HCT116 (cell line): Measurements from ENCODE around the gene HEXIM1. TPM values are rescaled to one million over a fixed set of nuclear protein-coding genes. Genes with fewer than 3 reads are reported as not detected.

Source experiments
- ATAC-seq: fragments of 200-7000 bp; cut with Tn5 transposase; 2 replicates; pipeline ENCODE4 v1.9.1; 2020; ENCODE audit warnings: mild to moderate bottlenecking, moderate library complexity
- BruUV-seq: library from RNA; stranded (reverse); fragments of 400-500 nt; replicated peaks from 2 replicates; lab custom pipeline; 2021; lab: Mats Ljungman, UMichigan
- CTCF ChIA-PET: fragments of 300-600 bp; sonication (Branson Sonifier 250); formaldehyde crosslinking; loops from one replicate; lab custom pipeline; 2021; ENCODE audit warnings: antibody characterized with exemption; lab: Charles Lee
- POLR2A ChIA-PET: fragments of 300-600, 350-600 bp; sonication (Branson Sonifier 250); formaldehyde crosslinking; loops from one replicate; lab custom pipeline; 2021; ENCODE audit warnings: antibody characterized with exemption; lab: Charles Lee
- RAD21 ChIA-PET, 2 experiments: fragments of 300-600 bp; sonication (Branson Sonifier 250); formaldehyde crosslinking; loops; one replicate each; lab custom pipeline; 2023; ENCODE audit warnings: low total read pairs in 2 of 2; ENCODE audit not compliant: uncharacterized antibody in 2 of 2, unreplicated experiment in 2 of 2, low non-redundant PET in 1 of 2; lab: Charles Lee
- DNase-seq: peaks from one replicate; pipeline ENCODE4 v3.0.0-alpha.2; 2010; ENCODE audit warnings: low read depth, low spot score
- H2AFZ ChIP-seq: fragments of 200-600 bp; shearing (Covaris generic), sonication (generic); 2 replicates; pipeline ENCODE4 v1.6.1; 2017; ENCODE audit warnings: low read depth, mixed run types, mixed read lengths, antibody characterized with exemption, low read length; ENCODE audit not compliant: poor library complexity, severe bottlenecking
- H3K27ac ChIP-seq: 2 replicates; pipeline ENCODE4 v1.5.1; 2012; ENCODE audit warnings: low read depth, low read length
- H3K27me3 ChIP-seq: fragments of 200-600 bp; sonication (generic); 2 replicates; pipeline ENCODE4 v1.6.1; 2016; ENCODE audit warnings: mixed run types, low read length, mixed read lengths; ENCODE audit not compliant: insufficient read depth
- H3K36me3 ChIP-seq, 2 experiments: fragments of 200-500 bp in 1 of 2; fragments of 200-600 bp in 1 of 2; sonication (Bioruptor generic) in 1 of 2; sonication (generic) in 1 of 2; 2 replicates each; pipeline versions ENCODE4 v1.5.1 to v1.6.1; 2014 to 2016; ENCODE audit warnings: low read length in 2 of 2, inconsistent platforms in 1 of 2, mixed read lengths in 1 of 2, mixed run types in 1 of 2; ENCODE audit not compliant: insufficient read depth in 2 of 2, control insufficient read depth in 1 of 2
- H3K4me1 ChIP-seq, 2 experiments: fragments of 200-600 bp in 1 of 2; sonication (generic) in 1 of 2; 2 replicates each; pipeline versions ENCODE4 v1.5.1 to v1.6.1; 2012 to 2017; ENCODE audit warnings: low read length in 2 of 2, inconsistent platforms in 1 of 2, mild to moderate bottlenecking in 1 of 2, mixed read lengths in 1 of 2, mixed run types in 1 of 2, moderate library complexity in 1 of 2; ENCODE audit not compliant: insufficient read depth in 2 of 2, control insufficient read depth in 1 of 2
- H3K4me2 ChIP-seq: fragments of 200-600 bp; sonication (generic); 2 replicates; pipeline ENCODE4 v1.6.1; 2017; ENCODE audit warnings: mixed run types, low read length, mixed read lengths
- H3K4me3 ChIP-seq, 2 experiments: fragments of 200-600 bp in 1 of 2; sonication (generic) in 1 of 2; replicated peaks in 1 of 2; 2 replicates each; pipeline ENCODE4 v1.5.1; 2011 to 2016; ENCODE audit warnings: low read length in 2 of 2, control low read depth in 1 of 2, low read depth in 1 of 2, mild to moderate bottlenecking in 1 of 2, mixed read lengths in 1 of 2, mixed run types in 1 of 2
- H3K79me2 ChIP-seq: fragments of 200-600 bp; sonication (generic); 2 replicates; pipeline ENCODE4 v1.6.1; 2017; ENCODE audit warnings: mild to moderate bottlenecking, mixed run types, low read length, moderate library complexity, mixed read lengths; ENCODE audit not compliant: insufficient read depth
- H3K9ac ChIP-seq: fragments of 200-600 bp; sonication (generic); 2 replicates; pipeline ENCODE4 v1.6.1; 2016; ENCODE audit warnings: low read length, mixed read lengths
- H3K9me2 ChIP-seq: fragments of 200-600 bp; sonication (generic), shearing (Covaris generic); 2 replicates; pipeline ENCODE4 v1.6.1; 2017; ENCODE audit warnings: mixed run types, mild to moderate bottlenecking, moderate library complexity; ENCODE audit not compliant: insufficient read depth
- H3K9me3 ChIP-seq, 2 experiments: fragments of 200-500 bp in 1 of 2; fragments of 200-600 bp in 1 of 2; sonication (Bioruptor generic) in 1 of 2; sonication (generic) in 1 of 2; 2 replicates each; pipeline ENCODE4 v1.6.1; 2014 to 2017; ENCODE audit warnings: low read length in 2 of 2, mixed read lengths in 2 of 2, inconsistent platforms in 1 of 2, low read depth in 1 of 2, mild to moderate bottlenecking in 1 of 2, mixed run types in 1 of 2, moderate library complexity in 1 of 2; ENCODE audit not compliant: control insufficient read depth in 1 of 2, insufficient read depth in 1 of 2
- H4K20me1 ChIP-seq: fragments of 200-600 bp; sonication (generic), shearing (Covaris generic); 2 replicates; pipeline ENCODE4 v1.6.1; 2017; ENCODE audit warnings: mixed run types, mild to moderate bottlenecking, moderate library complexity; ENCODE audit not compliant: insufficient read depth
- EZH2 ChIP-seq: fragments of 200-600 bp; sonication (generic); IDR thresholded peaks from 2 replicates; pipeline ENCODE4 v1.6.1; 2017; ENCODE audit warnings: antibody characterized with exemption, mixed run types
- EZH2phosphoT487 ChIP-seq: fragments of 200-600 bp; IDR thresholded peaks from 2 replicates; pipeline ENCODE4 v1.6.1; 2018; ENCODE audit warnings: antibody characterized with exemption, borderline replicate concordance
- POLR2A ChIP-seq: IDR thresholded peaks from 2 replicates; pipeline ENCODE4 v1.7.0; 2011; ENCODE audit warnings: borderline replicate concordance; ENCODE audit not compliant: insufficient read depth, insufficient read length; ENCODE audit errors: extremely low read depth
- RAD21 ChIP-seq: IDR thresholded peaks from 2 replicates; pipeline ENCODE4 v1.6.1; 2012; ENCODE audit warnings: low read depth, mild to moderate bottlenecking
- YY1 ChIP-seq: IDR thresholded peaks from 2 replicates; pipeline ENCODE4 v1.6.1; 2011; ENCODE audit warnings: low read length, low read depth, moderate library complexity, mild to moderate bottlenecking; ENCODE audit not compliant: insufficient replicate concordance; ENCODE audit errors: extremely low read depth
- ZNF274 ChIP-seq: fragments of 200-500 bp; sonication (Bioruptor generic); IDR thresholded peaks from 2 replicates; pipeline ENCODE4 v1.6.1; 2014; ENCODE audit warnings: mild to moderate bottlenecking, low read depth, low read length, inconsistent platforms
- intact Hi-C: fragments of 100-400 bp; cut with micrococcal nuclease; formaldehyde crosslinking; loops from 2 replicates; pipeline ENCODE4 v1.10.0; 2022
- total RNA-seq: library from RNA; stranded (reverse); gene quantifications from one replicate; pipeline ENCODE4 v1.2.1, GENCODE V29; 2021; ENCODE audit not compliant: unreplicated experiment
- TF ChIP-seq, protein P1 (sequence below), 3 experiments: fragments of 200-600 bp in 1 of 3; sonication (generic) in 1 of 3; IDR thresholded peaks in 2 of 3; conservative IDR thresholded peaks in 1 of 3; 2 replicates each; pipeline ENCODE4 v1.5.1; 2012 to 2017; ENCODE audit warnings: low read depth in 2 of 3, low read length in 2 of 3, antibody characterized with exemption in 1 of 3, borderline replicate concordance in 1 of 3, control low read depth in 1 of 3, mild to moderate bottlenecking in 1 of 3, mixed read lengths in 1 of 3, mixed run types in 1 of 3, moderate library complexity in 1 of 3; ENCODE audit not compliant: insufficient read depth in 1 of 3

Gene HEXIM1
- total RNA-seq, 1 experiment from 2014 or later, result 58.0 TPM

DNA sequence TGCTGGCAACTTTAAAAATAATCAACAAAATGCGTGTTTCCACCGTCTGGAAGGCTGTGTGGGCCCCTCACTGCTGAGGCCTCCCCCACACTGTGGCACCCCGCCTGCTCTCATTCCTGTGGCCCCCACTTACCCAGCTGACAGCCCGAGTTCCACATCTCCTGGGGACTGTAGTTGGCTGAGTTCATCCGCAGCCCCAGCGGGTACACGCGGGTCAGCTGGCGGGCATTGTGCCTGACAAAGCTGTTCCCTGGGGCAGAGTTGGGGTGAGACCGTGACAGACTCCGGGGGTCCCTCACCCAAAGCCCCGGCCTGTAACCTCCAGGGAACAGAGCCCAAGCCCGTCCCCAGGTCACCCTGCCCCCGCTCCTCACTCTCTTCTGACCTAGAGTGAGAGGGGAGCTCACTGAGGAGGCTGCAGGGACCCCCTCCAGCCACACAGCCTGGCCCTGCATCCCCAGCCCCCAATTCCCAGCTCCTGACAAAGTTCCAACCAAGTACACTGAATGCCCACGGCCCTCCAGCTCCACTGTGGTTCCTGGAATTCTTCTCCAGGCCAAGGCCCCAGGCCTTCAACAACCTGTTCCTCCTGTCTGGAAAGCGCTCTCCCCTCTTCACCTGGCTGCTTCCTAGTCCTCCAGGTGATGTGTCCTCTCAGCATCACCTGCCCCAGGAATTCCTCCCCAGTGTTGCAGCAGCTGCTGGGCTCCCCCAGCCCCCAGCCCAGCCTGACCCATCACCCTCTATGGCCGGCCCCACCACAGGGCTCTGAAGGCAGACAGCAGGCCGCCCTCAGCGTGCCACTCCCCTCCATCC, 34.0 kb upstream of the HEXIM1 start:
- POLR2A ChIA-PET, result no interaction called here
- no TSS peak for BruUV-seq

More for the DNA sequence above, 34.0 kb upstream of the HEXIM1 start:
- no peaks in the 10 kb centered on the region for H3K9me2 ChIP-seq
- no peaks in the 10 kb centered on the region for H3K9me3 ChIP-seq
- ATAC-seq, result no peak
- H2AFZ ChIP-seq, result no peak overlapping the region
- no peak for DNase-seq
- TF ChIP-seq POLR2A, result no peak
- TF ChIP-seq RAD21, result no peak
- TF ChIP-seq EZH2phosphoT487, result no peak
- no peak for TF ChIP-seq YY1
- TF ChIP-seq EZH2, result no peak
- TF ChIP-seq, protein P1, sequence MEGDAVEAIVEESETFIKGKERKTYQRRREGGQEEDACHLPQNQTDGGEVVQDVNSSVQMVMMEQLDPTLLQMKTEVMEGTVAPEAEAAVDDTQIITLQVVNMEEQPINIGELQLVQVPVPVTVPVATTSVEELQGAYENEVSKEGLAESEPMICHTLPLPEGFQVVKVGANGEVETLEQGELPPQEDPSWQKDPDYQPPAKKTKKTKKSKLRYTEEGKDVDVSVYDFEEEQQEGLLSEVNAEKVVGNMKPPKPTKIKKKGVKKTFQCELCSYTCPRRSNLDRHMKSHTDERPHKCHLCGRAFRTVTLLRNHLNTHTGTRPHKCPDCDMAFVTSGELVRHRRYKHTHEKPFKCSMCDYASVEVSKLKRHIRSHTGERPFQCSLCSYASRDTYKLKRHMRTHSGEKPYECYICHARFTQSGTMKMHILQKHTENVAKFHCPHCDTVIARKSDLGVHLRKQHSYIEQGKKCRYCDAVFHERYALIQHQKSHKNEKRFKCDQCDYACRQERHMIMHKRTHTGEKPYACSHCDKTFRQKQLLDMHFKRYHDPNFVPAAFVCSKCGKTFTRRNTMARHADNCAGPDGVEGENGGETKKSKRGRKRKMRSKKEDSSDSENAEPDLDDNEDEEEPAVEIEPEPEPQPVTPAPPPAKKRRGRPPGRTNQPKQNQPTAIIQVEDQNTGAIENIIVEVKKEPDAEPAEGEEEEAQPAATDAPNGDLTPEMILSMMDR (IDR thresholded peaks at IDR 0.05 in 2 of 3, conservative IDR thresholded peaks at IDR 0.05 in 1 of 3; ENCODE audit: borderline replicate concordance in 1 of 3, insufficient read depth in 1 of 3, low read depth in 2 of 3, low read length in 2 of 3), result no peak
- no peak for TF ChIP-seq ZNF274
- H3K9ac ChIP-seq, result no peak overlapping the region
- no peak overlapping the region for H3K4me2 ChIP-seq
- peaks cover 3 to 10% of the 10 kb centered on the region in 2 experiments; a peak in 2 of 4 replicates for H3K4me1 ChIP-seq
- no peaks in the 10 kb centered on the region for H3K27me3 ChIP-seq
- no peak overlapping the region for H3K4me3 ChIP-seq
- intact Hi-C loops, result no loop called here
- no peaks in the 10 kb centered on the region for H4K20me1 ChIP-seq
- H3K79me2 ChIP-seq, result no peaks in the 10 kb centered on the region
- ChIA-PET RAD21 (no interaction called here), CTCF (interaction anchor here (0.8 kb wide), 1 partner anchor 95 kb away, joined by 3 read pairs; no protein-coding TSS in a partner anchor)
- peaks cover 2 to 8% of the 10 kb centered on the region in 2 experiments; a peak in 3 of 4 replicates for H3K36me3 ChIP-seq
- H3K27ac ChIP-seq, result no peak overlapping the region
